T-helper 17 cell (primary cell): ENCODE data around the gene NUDT3. TPM values are rescaled to one million over a fixed set of nuclear protein-coding genes. Genes with fewer than 3 reads are reported as not detected.
"Not testable (repeated sequence)": the region's sequence is repeated elsewhere in the genome, so short reads cannot be mapped to it uniquely, and the experiment has no call there.

Source experiments
- ATAC-seq: fragments of 150-1000 bp; cut with Tn5 transposase; 2 replicates; pipeline ENCODE4 v1.10.0; 2021; ENCODE audit warnings: mild to moderate bottlenecking, moderate library complexity
- DNase-seq, 3 donors: peaks; one replicate each; pipeline versions ENCODE4 v3.0.0 to v3.0.0-alpha.2; 2020 to 2021
- H3K9me3 ChIP-seq: one replicate; pipeline ENCODE4 v1.7.0; 2013; ENCODE audit warnings: low read length, mild to moderate bottlenecking; ENCODE audit not compliant: control insufficient read depth, poor library complexity, severe bottlenecking
- H3K27ac Mint-ChIP-seq: one replicate; pipeline ENCODE4 v1.8.0; 2022; ENCODE audit warnings: mild to moderate bottlenecking, moderate library complexity, mixed read lengths
- H3K27me3 Mint-ChIP-seq: one replicate; pipeline ENCODE4 v1.8.0; 2022; ENCODE audit warnings: mixed read lengths
- H3K36me3 Mint-ChIP-seq: one replicate; pipeline ENCODE4 v1.8.0; 2022; ENCODE audit warnings: low read depth, mixed read lengths
- H3K4me1 Mint-ChIP-seq: one replicate; pipeline ENCODE4 v1.8.0; 2022; ENCODE audit warnings: mild to moderate bottlenecking, mixed read lengths
- H3K4me3 Mint-ChIP-seq: one replicate; pipeline ENCODE4 v1.8.0; 2022; ENCODE audit warnings: mild to moderate bottlenecking, moderate library complexity, mixed read lengths
- total RNA-seq, 4 donors: library from RNA in 2 of 4; stranded (reverse) in 2 of 4; gene quantifications; one replicate each; pipeline ENCODE4 v1.2.3 and lab custom pipeline; 2022 to 2026

The NUDT3 gene
- total RNA-seq, 2 donors from 2014 or later, result 21.1 to 23.2 TPM

DNA sequence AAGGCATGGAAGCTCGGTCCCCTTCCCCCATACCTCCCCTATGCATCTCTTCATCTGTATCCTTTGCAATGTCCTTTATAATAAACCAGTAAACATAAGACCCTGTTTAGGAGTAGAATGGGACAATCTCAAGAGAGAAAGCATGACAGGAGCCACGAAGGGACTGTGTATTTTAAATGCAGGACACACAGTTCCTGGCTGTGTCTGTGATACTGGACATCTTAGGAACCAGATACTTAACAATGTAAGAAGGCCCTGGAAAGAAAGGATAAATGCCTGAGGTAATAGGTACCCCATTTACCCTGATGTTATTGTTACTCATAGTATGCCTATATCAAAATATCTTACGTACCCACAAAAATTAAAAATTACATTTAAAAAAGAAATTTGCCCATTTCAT lies 36.6 kb downstream of the NUDT3 start:
- Mint-ChIP-seq H3K27me3 (no peaks in the 10 kb centered on the region), H3K4me1 (peaks cover 12% of the 10 kb centered on the region), H3K36me3 (no peaks in the 10 kb centered on the region), H3K27ac (no peak overlapping the region), H3K4me3 (no peak overlapping the region)
- DNase-seq, result no peak
- ATAC-seq, result no peak
- no peaks in the 10 kb centered on the region for H3K9me3 ChIP-seq

DNA sequence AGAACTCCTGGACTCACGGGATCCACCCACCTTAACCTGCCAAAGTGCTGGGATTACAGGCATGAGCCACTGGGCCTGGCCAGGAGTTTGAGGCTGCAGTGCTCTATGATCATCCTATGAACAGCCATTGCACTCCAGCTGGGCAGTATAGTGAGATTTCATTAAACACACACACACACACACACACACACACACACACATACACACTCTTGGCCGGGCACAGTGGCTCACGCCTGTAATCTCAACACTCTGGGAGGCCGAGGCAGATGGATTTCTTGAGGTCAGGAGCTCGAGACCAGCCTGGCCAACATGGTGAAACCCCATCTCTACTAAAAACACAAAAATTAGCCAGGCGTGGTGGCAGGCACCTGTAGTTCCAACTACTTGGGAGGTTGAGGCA lies 38.2 kb downstream of the NUDT3 start:
- not testable (repeated sequence) for DNase-seq, H3K36me3 Mint-ChIP-seq, ATAC-seq, H3K4me1 Mint-ChIP-seq, H3K27me3 Mint-ChIP-seq, H3K4me3 Mint-ChIP-seq, H3K9me3 ChIP-seq, H3K27ac Mint-ChIP-seq

GRCh38 chr6:34353530-34353929 lies 38.9 kb downstream of the NUDT3 start:
- Mint-ChIP-seq H3K27ac (peak overlapping the region; percentile 78), H3K4me1 (peaks cover 12% of the 10 kb centered on the region)
- DNase-seq, H3K9me3 ChIP-seq, ATAC-seq, H3K36me3 Mint-ChIP-seq, H3K27me3 Mint-ChIP-seq, H3K4me3 Mint-ChIP-seq: not testable (repeated sequence)

- DNase-seq, result no peak
- H3K9me3 ChIP-seq, result no peaks in the 10 kb centered on the region
- no peak for ATAC-seq
- Mint-ChIP-seq H3K36me3 (no peaks in the 10 kb centered on the region), H3K4me3 (no peak overlapping the region), H3K4me1 (peaks cover 12% of the 10 kb centered on the region), H3K27me3 (no peaks in the 10 kb centered on the region), H3K27ac (no peak overlapping the region)
Measured at GRCh38 chr6:34352305-34352937, 40.0 kb downstream of the NUDT3 start.

GRCh38 chr6:34350934-34351217 lies 41.6 kb downstream of the NUDT3 start:
- H3K36me3 Mint-ChIP-seq, result no peaks in the 10 kb centered on the region

DNA sequence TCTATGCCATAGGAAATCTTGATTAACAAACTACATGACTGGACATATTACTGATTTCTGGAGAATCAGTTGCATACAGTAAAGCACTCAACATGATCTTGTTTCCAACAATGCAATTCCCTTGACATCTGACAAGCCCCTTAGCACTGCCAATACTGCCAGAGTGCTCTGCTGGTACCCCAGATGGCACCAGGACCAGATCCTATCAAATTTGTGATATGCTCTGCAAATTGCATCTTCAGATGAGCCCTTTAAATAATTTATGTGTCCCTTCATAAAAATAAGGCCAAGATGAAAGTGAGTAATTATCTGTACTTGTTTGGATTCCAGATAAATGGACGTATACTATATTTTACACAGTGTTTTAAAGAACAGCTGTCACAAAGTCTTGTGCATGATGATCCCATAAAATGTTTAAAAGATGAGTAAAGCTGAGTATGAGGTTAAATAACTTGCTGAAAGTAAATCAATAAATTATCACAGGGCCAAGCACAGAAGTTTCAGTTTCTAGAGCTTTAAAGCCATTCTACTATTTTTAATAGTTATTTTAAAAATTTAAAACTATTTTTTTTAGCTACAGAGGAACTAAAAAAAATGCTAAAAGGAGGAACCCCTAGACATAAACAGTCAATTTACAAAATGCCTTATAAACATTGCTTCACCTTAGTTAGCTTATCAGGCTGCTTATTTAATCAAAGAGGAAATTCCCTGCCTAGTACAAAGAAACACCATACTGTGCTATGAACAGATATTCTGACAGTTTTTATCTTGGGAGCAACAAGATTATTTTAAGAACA lies 42.1 kb downstream of the NUDT3 start:
- no peaks in the 10 kb centered on the region for H3K9me3 ChIP-seq
- no peak for ATAC-seq
- Mint-ChIP-seq H3K27me3 (no peaks in the 10 kb centered on the region), H3K27ac (no peak overlapping the region), H3K36me3 (no peaks in the 10 kb centered on the region), H3K4me1 (peaks cover 23% of the 10 kb centered on the region), H3K4me3 (no peak overlapping the region)
- DNase-seq, result no peak

More at GRCh38 chr6:34350934-34351217, 41.6 kb downstream of the NUDT3 start:
- ATAC-seq, result no peak
- no peak for DNase-seq
- no peak overlapping the region for H3K27ac Mint-ChIP-seq
- no peak overlapping the region for H3K4me3 Mint-ChIP-seq
- peaks cover 22% of the 10 kb centered on the region for H3K4me1 Mint-ChIP-seq
- H3K9me3 ChIP-seq, result no peaks in the 10 kb centered on the region
- H3K27me3 Mint-ChIP-seq, result no peaks in the 10 kb centered on the region

DNA sequence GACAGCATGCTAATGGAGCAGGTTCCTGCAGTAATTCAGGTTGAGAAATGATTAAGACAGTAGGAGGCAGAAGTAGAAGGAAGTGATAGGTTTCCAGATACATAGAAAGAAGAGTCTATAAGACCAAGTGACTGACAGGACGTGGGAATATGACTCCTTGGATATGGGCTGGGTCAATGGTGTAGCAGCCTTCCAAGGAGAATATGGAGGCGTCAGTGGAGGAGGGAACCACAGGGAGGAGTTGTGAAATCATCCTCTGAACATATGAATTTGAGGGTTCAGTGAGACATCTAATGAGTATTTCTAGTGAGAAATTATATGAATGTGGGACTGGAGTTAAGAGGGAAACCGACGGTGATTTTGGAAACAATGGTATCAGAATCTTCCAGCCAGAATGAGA lies 43.3 kb downstream of the NUDT3 start:
- Mint-ChIP-seq H3K27ac (no peak overlapping the region), H3K36me3 (no peaks in the 10 kb centered on the region), H3K27me3 (no peaks in the 10 kb centered on the region), H3K4me1 (peaks cover 25% of the 10 kb centered on the region), H3K4me3 (no peak overlapping the region)
- H3K9me3 ChIP-seq, result no peaks in the 10 kb centered on the region
- no peak for ATAC-seq
- no peak for DNase-seq

DNA sequence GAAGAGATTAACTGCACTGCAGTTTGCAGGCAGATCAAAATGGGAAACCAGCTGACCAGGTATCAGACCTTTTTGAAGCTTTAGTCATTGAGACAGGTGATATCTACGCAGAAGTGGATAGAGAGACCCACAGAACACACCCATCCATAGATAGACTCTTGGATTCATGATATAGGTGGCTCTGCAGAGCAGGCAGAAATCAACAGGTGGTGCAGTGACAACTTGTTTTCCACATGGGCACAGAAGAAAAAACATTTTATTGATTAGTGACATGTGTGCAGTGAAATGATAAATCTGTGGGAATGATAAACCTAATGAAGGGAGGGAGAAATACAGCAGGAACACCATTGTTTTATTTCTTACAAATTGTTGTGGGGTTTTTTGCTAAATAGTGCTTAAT lies 45.2 kb downstream of the NUDT3 start:
- DNase-seq (no peak), ATAC-seq (no peak)
- Mint-ChIP-seq H3K4me3 (no peak overlapping the region), H3K4me1 (peaks cover 31% of the 10 kb centered on the region), H3K27ac (no peak overlapping the region), H3K27me3 (no peaks in the 10 kb centered on the region), H3K36me3 (no peaks in the 10 kb centered on the region)
- no peaks in the 10 kb centered on the region for H3K9me3 ChIP-seq

GRCh38 chr6:34346175-34347119 lies 46.0 kb downstream of the NUDT3 start:
- no peaks in the 10 kb centered on the region for H3K9me3 ChIP-seq
- Mint-ChIP-seq H3K4me1 (peaks cover 33% of the 10 kb centered on the region), H3K27ac (no peak overlapping the region), H3K36me3 (no peaks in the 10 kb centered on the region), H3K27me3 (no peaks in the 10 kb centered on the region), H3K4me3 (no peak overlapping the region)
- ATAC-seq (no peak), DNase-seq (no peak)

- Mint-ChIP-seq H3K27me3 (no peaks in the 10 kb centered on the region), H3K36me3 (peaks cover 3% of the 10 kb centered on the region), H3K4me3 (no peak overlapping the region), H3K4me1 (peaks cover 33% of the 10 kb centered on the region), H3K27ac (peak overlapping the region; percentile 73)
- no peak for ATAC-seq
- H3K9me3 ChIP-seq, result no peaks in the 10 kb centered on the region
- DNase-seq, result no peak
Measured at GRCh38 chr6:34343806-34344205, 48.7 kb downstream of the NUDT3 start.

GRCh38 chr6:34342247-34342646 lies 50.2 kb downstream of the NUDT3 start:
- ATAC-seq (no peak), DNase-seq (no peak)
- H3K9me3 ChIP-seq, result no peaks in the 10 kb centered on the region
- peaks cover 44% of the 10 kb centered on the region for H3K4me1 Mint-ChIP-seq
- no peak overlapping the region for H3K4me3 Mint-ChIP-seq
- H3K36me3 Mint-ChIP-seq, result peaks cover 3% of the 10 kb centered on the region
- H3K27me3 Mint-ChIP-seq, result no peaks in the 10 kb centered on the region
- no peak overlapping the region for H3K27ac Mint-ChIP-seq

GRCh38 chr6:34341481-34341971 lies 50.9 kb downstream of the NUDT3 start:
- H3K36me3 Mint-ChIP-seq, result peaks cover 3% of the 10 kb centered on the region
- no peaks in the 10 kb centered on the region for H3K9me3 ChIP-seq
- no peak overlapping the region for H3K27ac Mint-ChIP-seq
- DNase-seq (no peak), ATAC-seq (no peak)
- no peak overlapping the region for H3K4me3 Mint-ChIP-seq
- no peaks in the 10 kb centered on the region for H3K27me3 Mint-ChIP-seq
- peaks cover 41% of the 10 kb centered on the region for H3K4me1 Mint-ChIP-seq

DNA sequence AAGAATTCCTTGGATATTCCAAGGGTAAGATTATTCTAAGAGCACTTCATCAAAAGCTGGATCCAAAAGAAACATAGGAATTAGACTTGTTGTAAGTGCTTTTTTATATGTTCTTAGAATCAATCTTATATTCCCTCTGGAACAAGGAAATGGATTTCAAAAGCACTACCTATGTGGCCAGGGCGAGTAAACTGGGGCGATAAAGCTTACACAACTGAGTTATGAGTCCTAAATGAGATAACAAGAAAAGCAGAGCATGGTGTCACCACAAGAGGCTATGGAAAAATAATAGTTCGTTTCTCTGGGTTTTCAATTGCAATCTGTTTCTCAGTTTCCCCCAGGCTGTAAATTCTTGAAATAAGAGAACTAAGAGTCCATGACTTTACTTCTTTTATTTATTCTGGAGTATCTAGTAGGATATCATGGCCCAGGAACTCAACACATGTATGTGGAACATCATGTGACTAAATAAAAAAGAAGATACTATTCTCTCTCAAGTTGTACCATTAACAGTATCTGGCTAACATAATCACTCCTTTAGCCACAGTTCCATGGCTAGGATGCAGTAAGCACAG lies 51.5 kb downstream of the NUDT3 start:
- no peak overlapping the region for H3K27ac Mint-ChIP-seq
- peaks cover 37% of the 10 kb centered on the region for H3K4me1 Mint-ChIP-seq
- no peaks in the 10 kb centered on the region for H3K9me3 ChIP-seq
- H3K36me3 Mint-ChIP-seq, result peaks cover 3% of the 10 kb centered on the region
- DNase-seq (no peak), ATAC-seq (no peak)
- H3K4me3 Mint-ChIP-seq, result no peak overlapping the region
- H3K27me3 Mint-ChIP-seq, result no peaks in the 10 kb centered on the region
